Retina (tissue), 1 donor: ENCODE results near the gene TFF1.

Source experiments
- DNase-seq: peaks from one replicate; pipeline ENCODE4 v3.0.0-alpha.2; 2016

Gene TFF1

DNA sequence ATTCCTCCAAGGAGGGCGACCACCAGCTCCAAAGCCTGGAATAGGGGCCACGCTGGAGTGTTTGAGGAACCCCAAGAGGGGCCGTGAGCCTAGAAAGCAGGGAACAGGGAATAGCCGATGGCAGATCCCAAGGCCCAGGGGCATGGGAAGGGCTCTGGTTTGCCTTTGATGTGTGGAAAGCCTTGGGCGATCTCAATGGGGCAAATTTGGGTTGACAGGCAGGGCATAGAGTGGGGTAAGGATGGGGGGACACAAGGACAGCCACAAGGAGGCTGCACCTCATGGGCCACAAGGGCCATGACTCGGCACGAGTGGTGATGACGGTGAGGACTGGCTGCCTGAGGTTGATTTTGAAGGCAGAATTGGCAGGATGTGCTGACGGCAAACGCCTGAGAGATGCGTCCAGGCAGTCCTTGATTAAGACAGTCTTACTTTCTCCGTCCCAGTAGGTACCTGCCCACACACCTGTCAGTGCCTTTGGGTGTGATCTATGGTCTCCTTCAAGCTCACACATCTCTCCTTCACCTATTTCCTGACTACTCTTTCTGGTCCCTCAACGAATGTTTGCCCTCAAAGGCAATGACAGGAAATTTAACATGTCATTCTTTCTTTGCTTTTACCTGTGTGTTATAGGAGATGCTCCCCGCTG is 31.5 kb upstream of the TFF1 start:
- no peak for DNase-seq

DNA sequence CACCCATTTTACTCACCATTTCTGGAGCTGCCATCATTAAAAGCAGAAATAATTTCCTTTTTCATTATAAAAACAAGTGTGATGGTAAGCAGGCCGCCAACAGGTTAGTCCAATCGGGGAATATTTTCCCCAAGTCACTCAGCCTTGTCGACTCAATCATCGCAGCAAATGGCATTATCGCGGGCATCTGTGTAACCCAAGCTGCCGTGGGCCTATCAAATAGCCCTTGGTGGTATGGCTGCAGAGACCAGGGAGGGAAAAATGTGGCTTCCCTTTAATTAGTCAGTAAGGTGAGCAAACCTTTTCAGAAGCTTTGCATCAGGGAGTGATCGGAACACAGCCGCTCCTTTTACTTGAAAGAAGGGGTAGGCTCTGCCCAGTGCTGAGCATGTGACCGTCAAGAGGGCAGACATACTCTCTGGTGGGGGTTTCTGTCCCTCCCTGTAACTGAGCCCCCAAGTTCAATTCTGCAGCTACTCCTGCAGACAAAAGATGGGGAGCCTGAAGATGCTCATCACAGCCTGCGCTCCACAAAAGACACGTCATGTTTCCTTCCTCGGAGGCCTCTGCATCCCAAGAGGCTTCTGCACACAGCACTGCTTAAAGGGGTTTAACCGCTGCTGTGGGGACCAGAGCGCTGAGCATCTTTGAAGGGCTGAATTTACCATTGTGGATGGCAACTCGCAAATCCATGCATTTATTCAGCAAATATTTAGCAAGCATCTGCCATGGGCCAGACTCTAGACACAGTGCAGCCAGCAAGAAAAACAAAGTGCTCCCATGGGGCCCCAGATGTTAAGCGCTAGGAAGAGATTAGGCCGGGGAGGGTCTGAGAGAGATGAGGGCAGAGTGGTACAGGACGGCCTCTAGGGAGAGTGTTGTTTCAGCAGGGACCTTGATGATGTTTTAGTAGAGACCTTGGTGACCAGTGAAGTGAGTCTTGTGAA is 30.7 kb upstream of the TFF1 start:
- no peak for DNase-seq

DNA sequence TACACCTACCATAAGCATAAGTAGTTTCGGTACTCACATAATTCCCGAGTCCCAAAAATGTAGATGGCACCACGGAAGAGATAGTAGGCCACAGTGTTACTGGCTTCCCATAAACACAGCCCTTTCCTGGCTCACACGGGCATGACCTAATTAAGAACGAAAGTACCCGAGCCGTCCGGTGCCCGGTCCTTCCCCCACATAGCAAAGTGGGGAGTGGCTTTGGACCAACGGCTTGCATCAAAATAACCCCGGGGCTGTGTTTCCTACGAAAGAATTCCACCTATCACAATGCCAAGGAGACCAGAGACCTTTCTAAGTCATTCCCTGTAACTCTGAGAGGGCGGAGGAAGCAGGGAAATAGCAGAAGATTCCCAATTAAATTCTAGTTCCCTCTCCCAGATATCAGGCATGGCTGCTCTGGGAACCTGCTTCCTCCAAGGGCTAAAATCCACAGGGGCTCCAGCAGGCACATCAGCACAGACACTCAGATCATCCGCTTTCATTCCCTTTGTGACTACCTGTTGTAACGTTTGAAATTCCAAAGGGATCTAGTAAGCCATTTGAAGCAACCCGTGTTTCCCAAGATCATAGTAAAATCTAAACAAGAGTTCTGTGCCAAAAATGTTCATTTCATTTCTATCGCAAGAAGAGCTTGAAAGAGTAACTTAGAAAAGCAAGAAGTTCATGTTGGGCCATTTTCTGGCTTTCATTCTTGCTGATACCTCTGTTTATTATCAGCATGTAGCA is 29.7 kb upstream of the TFF1 start, which contains the start of gene TMPRSS3:
TSS of gene TMPRSS3 (minus strand) at position 148 of the 747 bp plus-strand sequence. CDS start 635 bp downstream, outside the sequence.
- DNase-seq: no peak

- no peak for DNase-seq
Observed at GRCh38 chr21:42395302-42395701, 29.0 kb upstream of the TFF1 start.

DNA sequence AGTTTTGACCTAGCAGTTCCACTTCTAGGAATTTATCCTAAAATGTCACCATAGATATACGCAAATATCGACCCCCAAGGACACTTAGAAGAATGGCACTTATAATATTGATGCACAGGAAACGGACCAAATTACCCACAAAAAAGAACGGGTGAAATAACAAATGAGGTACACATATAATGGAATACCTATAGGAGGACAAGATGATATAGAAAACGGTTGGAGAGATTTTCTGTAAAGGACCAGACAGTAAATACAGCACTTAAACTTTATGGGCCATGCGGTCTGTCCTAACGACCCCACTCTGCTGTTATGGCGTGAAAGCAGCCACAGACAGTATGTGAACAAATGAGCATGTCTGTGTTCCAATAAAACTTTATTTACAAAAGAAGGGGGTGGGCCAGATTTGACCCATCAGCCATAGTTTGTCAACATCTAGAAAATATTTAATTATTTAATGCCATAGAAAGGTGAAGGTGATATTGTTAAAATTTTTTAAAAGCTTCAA is 27.2 kb upstream of the TFF1 start:
- no peak for DNase-seq

- DNase-seq: no peak
Observed at GRCh38 chr21:42392731-42393442, 26.6 kb upstream of the TFF1 start.

DNA sequence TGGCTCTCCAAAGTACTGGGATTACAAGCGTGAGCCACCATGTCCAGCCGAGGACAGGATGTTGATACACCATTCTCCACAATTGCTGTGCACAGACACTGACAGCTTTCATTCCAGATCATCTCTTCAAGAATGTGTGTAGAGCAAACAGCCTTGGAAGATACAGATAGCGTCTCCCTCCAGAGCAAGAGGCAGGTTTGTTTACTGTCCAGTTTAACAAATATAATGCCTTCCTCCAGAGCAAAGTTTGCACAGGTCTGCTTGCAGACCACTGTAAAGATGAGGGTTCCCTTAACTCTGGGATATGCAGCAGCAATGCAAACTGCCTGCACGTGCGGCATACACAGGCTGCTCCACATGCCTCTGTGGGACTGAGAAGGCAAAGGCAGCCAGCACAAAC is 25.0 kb upstream of the TFF1 start:
- DNase-seq: no peak

DNA sequence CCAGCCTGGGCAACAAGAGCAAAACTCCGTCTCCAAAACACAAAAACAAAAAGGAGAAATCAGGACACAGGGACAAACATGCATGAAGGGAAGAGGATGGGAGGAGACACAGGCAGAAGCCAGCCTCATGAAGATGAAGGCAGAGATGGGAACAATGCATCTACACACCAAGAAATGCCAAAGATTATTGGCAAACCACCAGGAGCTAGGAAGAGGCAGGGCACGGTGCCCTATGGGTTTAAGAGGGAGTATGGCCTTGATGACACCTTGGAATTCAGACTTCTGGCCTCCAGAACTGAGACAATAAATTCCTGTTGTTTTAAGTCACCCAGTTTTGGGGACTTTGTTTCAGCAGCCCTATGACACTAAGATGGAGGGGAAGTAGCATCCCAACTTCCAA is 24.4 kb upstream of the TFF1 start:
- no peak for DNase-seq

DNA sequence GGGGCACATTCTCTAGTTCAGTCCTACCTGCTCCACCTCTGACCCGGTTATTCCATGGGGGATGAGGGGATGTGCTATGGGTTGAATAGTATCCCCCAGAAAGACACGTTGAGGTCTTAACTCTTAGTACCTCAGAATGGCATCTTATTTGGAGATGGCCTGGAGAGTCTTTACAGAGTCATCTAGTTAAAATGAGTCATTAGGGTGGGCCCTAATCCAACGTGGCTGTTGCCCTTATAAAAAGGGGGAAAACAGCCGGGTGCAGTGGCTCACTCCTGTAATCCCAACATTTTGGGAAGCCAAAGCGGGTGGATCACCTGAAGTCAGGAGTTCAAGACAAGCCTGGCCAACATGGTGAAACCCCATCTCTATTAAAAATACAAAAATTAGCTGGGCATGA is 23.9 kb upstream of the TFF1 start:
- no peak for DNase-seq

GRCh38 chr21:42389449-42389835 is 23.1 kb upstream of the TFF1 start:
- peak; percentile 47 for DNase-seq

GRCh38 chr21:42388740-42389448 is 22.6 kb upstream of the TFF1 start:
- peak; percentile 48 for DNase-seq

DNA sequence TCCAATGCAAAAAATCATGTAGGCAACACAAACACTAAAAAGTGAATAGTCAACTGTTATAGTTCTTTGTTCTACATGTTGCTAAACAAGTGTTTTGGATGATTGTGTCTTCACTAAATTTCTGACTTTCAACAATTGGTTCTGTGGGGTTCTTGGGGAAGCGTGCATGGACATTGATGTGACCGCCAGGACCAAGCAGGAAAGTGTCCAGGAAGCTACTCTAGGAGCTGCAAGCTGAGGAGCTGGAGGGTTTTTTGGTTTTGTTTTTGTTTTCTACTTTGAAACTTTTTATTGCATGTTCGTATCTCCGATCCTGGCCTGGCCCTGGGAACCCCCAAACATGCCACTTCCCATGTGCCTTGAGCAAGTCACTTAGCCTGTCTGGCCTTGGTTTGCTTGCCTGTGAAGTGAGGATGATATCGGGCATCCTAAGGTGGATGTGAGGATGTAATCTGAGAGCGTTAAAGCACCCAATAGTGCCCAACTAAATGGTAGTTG is 21.6 kb upstream of the TFF1 start:
- DNase-seq: no peak

DNA sequence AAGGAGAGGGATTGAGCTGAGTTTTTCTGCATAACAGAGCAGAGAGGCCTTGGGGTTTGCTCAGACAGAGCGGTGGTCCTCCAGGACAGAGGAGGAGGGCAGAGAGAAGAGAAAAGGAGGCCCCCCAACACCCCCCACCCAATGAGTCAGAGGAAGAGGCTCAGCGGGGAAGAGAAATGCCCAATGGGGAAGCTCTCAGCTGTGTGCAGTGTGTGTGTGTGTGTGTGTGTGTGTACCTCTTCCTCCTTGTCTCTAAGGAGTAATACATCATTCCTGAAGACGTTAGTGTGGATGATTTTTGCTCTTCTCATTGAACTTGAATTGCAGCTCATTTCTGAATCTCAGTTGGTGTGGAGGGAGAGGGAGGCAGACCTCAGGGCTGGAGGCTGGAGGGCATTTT is 20.8 kb upstream of the TFF1 start:
- DNase-seq: no peak

DNA sequence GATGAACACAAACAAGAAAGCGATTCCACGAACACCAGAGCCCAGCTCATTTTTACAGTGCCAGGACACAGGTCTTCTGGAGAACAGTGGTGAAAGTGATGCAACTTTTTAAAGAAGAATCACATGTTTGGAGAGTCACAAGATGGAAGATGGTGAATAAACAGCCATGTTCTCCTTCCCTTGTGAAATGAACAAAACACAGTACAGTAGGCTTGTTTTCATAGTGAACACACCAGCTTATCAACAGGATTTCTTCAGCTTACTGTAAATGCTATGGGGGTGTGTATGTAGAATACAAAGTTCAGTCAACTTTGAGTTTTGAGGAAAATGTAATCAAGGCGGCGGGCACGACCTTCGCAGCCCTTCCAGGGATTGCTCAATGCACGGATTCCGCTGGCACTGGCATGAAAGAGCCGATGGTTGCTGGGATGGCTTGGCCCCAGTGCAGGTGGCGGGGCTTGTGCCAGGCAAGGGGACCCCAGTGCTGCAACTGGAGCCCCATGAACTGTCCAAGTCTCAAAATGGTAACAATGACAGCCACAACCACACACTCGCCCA is 19.8 kb upstream of the TFF1 start:
- no peak for DNase-seq

- DNase-seq: no peak
Observed at GRCh38 chr21:42385619-42386018, 19.3 kb upstream of the TFF1 start.

- no peak for DNase-seq
Observed at GRCh38 chr21:42384989-42385388, 18.7 kb upstream of the TFF1 start.

- DNase-seq: no peak
Observed at GRCh38 chr21:42384156-42384945, 18.0 kb upstream of the TFF1 start.

DNA sequence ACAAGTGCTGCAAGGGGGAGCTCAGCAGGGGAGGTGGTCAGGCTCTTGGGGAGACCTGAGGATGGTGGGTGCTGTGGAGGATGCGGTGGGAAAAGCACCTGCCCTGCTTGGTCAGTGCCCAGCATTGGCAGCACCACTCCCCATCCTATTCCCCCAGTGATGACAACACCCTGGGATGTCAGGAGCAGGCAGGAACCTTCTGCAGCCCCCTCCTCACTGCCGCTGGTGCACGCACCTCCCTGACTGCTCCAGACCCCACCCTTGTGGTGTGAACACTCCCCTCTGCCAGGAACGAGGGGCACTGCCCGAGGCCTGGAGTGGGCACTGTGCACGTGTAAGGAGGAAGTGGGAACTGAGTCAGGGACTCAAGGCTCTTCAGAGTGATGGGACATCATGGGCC is 17.0 kb upstream of the TFF1 start:
- DNase-seq: no peak

- no peak for DNase-seq
Observed at GRCh38 chr21:42382915-42383314, 16.6 kb upstream of the TFF1 start.

GRCh38 chr21:42381347-42381984 is 15.1 kb upstream of the TFF1 start:
- DNase-seq: no peak
